ENCODE results near the gene ZG16.
A peak's percentile ranks its signal among the peaks of the same experiment; 100 is the strongest.
"Not testable (repeated sequence)": the region's sequence is repeated elsewhere in the genome, so short reads cannot be mapped to it uniquely, and the experiment has no call there.

ZG16 gene

DNA sequence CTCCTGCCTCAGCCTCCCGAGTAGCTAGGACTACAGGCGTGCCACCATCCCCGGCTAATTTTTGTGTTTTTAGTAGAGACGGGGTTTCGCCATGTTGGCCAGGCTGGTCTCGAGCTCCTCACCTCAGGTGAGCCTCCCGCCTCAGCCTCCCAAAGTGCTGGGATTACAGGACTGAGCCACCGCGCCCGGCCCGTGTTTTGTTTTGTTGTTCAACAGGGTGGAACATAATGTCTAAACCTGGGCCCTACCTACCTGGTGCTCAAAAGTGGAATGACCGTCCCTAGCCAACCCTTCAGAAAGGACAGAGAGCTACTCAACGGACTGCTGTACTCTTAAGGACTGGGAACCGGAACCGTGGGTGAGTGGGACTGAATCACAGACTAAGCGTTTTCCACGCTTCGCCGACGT lies 11.7 kb downstream of the ZG16 start:
- H3K27me3 ChIP-seq = no peaks in the 10 kb centered on the region
- TF ChIP-seq, protein P1, sequence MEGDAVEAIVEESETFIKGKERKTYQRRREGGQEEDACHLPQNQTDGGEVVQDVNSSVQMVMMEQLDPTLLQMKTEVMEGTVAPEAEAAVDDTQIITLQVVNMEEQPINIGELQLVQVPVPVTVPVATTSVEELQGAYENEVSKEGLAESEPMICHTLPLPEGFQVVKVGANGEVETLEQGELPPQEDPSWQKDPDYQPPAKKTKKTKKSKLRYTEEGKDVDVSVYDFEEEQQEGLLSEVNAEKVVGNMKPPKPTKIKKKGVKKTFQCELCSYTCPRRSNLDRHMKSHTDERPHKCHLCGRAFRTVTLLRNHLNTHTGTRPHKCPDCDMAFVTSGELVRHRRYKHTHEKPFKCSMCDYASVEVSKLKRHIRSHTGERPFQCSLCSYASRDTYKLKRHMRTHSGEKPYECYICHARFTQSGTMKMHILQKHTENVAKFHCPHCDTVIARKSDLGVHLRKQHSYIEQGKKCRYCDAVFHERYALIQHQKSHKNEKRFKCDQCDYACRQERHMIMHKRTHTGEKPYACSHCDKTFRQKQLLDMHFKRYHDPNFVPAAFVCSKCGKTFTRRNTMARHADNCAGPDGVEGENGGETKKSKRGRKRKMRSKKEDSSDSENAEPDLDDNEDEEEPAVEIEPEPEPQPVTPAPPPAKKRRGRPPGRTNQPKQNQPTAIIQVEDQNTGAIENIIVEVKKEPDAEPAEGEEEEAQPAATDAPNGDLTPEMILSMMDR (IDR thresholded peaks at IDR 0.05; ENCODE audit: low read depth, low read length) = no peak
- H3K4me1 ChIP-seq = no peaks in the 10 kb centered on the region; the same call in 1 of the 2 replicates
- H3K36me3 ChIP-seq = peaks cover 19% of the 10 kb centered on the region
- DNase-seq = no peak
- H3K4me3 ChIP-seq (ENCODE audit: low read depth, low read length) = peak overlapping the region; percentile 76
- H3K9me3 ChIP-seq = no peaks in the 10 kb centered on the region

DNA sequence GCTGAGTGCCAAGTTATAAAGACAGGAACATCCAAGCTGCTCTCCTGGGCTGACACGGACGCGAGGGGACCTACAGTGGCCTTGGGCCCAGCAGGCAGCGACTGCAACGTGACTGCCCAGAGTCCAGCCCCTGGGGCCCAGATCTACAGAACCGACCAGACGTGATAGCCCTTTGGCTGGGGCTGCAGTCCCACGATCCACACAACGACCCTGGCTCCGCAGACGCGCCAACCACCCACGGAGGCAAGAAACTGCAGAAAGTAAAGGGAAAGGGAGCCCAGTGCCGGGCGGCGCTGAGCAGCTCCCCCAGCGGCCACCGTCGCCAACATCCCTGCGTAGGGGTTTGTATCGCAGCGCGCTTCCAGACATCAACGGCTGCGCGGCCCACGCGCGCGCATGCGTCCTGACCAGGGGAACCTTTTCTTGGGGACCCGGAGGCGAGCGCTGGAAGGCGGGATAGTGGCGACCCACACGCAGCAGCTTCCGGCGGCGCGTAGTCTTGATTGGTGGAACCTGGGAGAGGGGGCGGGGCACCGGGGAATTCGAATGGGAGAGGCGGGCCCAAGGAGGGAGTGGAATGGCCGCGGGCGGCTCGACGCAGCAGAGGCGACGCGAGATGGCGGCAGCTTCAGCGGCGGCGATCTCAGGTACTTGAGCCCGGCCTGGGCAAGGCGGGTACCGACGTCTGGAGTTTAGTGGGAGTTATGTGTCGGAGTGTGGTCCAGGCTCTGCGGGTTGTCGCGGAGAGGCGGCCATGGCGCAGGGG lies 12.3 kb downstream of the ZG16 start, which contains the start of gene KIF22:
Gene KIF22, plus strand, starts transcription at position 569 of the 766 bp plus-strand sequence. Its CDS starts 9 bp downstream, at position 578.
- peak; percentile 100 for DNase-seq
- peaks cover 20% of the 10 kb centered on the region for H3K36me3 ChIP-seq
- H3K27me3 ChIP-seq = no peaks in the 10 kb centered on the region
- no peaks in the 10 kb centered on the region for H3K9me3 ChIP-seq
- no peaks in the 10 kb centered on the region; the same call in 1 of the 2 replicates for H3K4me1 ChIP-seq
- H3K4me3 ChIP-seq (ENCODE audit: low read depth, low read length) = peak within 1 kb of the TSS; percentile 100
- TF ChIP-seq, protein P1 (IDR thresholded peaks at IDR 0.05; ENCODE audit: low read depth, low read length) = peak; percentile 69

DNA sequence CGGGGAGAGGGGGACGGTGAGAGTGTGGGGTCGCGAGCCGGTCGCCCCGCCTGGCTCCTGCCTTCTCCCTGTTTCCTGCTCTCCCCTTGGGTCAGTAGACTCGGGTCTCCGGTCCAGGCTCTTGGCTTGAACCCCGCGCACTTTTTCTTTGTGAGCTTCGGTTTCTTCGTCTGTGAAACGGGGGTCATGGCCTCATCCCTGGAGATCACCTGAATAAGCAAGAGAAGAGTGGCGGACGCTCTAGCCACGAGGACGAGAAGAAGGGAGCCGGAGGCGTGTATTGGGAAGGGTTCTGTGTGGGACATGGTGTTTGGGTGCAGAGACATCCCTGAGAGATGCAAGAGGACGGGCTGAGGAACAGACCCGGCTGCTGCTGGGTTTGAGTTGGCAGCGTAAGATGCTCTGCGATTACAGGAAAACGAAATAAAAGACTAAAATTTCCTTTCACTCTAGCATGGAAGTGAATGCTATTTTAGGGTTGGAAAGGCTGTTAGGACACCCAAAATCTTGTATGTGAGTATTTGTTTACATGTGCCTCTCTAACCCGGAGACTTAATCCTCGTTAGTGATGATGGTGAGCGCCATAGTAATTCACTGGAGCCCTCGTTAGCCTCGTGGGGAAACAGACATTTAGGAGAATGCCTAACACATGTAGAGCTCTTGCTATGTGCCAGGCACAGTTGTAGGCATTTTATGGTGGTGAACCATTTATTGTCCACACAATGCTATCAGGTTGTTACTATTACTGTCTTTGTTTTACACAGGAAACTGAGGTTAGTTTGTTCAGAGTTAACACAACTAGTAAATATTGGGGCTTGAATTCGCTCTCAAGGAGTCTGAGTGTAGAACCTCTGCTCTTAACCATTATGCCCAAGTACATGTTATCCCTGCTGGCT lies 13.1 kb downstream of the ZG16 start:
- DNase-seq = no peak
- peaks cover 25% of the 10 kb centered on the region for H3K36me3 ChIP-seq
- H3K27me3 ChIP-seq = no peaks in the 10 kb centered on the region
- no peaks in the 10 kb centered on the region for H3K9me3 ChIP-seq
- H3K4me3 ChIP-seq (ENCODE audit: low read depth, low read length) = peak overlapping the region; percentile 100
- H3K4me1 ChIP-seq = no peaks in the 10 kb centered on the region; the same call in 1 of the 2 replicates
- TF ChIP-seq, protein P1 (IDR thresholded peaks at IDR 0.05; ENCODE audit: low read depth, low read length) = no peak

DNA sequence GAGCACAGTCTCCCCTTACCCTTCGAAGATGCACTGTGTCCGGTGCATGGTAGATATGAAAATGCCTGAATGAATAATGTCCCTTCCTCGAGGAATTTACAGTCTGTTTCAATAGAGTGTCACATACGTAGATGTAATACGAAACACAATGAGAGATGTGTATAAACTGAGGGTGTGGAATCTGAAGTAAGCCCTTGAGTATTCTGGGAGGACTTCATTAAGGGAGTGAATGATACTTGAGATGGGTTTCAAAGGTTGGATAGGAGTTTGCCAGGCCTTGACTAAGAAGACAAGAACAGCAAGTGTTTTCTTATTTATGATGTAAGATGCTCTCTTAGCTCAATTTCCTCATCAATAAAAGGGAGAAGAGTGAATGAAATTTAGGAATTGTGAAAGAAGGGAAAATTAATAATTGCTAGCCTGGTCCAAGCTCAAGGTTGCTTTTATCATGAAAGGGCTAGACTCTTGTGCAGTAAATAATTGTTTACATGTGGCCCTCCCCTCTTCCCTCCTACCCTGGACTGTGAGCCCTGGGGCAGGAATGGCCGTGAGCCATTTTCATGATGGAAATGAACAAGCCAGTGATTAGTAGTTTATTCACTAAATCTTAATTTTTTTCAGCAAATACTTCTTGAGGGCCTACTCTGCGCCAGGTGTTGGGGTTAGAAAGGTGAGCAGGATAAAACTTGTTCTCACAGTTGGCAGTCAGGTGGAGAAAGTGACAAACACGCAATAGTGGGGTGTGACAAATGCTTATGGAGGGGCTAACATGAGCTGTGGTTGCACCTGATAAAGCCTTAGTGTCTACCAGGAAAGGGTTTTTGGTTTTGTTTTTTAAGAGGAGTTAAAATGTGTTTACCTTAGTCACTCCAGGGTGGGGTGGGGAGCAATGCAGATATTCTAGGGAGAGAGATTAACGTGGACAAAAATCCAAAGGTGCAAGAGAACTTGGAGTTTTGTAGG lies 14.1 kb downstream of the ZG16 start:
- TF ChIP-seq, protein P1 (IDR thresholded peaks at IDR 0.05; ENCODE audit: low read depth, low read length) = no peak
- no peak for DNase-seq
- peaks cover 31% of the 10 kb centered on the region for H3K36me3 ChIP-seq
- no peaks in the 10 kb centered on the region for H3K9me3 ChIP-seq
- no peaks in the 10 kb centered on the region; the same call in 1 of the 2 replicates for H3K4me1 ChIP-seq
- H3K27me3 ChIP-seq = no peaks in the 10 kb centered on the region
- H3K4me3 ChIP-seq (ENCODE audit: low read depth, low read length) = peak overlapping the region; percentile 100

DNA sequence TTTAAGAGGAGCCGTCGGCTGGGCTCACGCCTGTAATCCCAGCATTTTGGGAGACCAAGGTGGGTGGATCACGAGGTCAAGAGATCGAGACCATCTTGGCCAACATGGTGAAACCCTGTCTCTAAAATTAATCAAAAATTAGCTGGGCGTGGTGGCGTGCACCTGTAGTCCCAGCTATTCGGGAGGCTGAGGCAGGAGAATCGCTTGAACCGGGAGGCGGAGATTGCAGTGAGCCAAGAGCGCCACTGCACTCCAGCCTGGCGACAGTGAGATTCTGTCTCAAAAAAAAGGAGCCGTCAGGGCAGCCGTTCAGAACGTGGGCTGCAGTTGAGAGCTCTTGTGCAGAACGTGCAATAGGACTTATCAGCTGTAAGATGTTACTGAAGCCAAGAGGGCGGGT lies 15.1 kb downstream of the ZG16 start:
- peaks cover 41% of the 10 kb centered on the region for H3K36me3 ChIP-seq
- DNase-seq; H3K4me3 ChIP-seq (ENCODE audit: low read depth, low read length); H3K9me3 ChIP-seq; H3K27me3 ChIP-seq; H3K4me1 ChIP-seq: not testable (repeated sequence)
